Naive thymus-derived CD8-positive, alpha-beta T cell (primary cell): ENCODE results near the gene DLG2. TPM values are rescaled to one million over a fixed set of nuclear protein-coding genes. Genes with fewer than 3 reads are reported as not detected.

Source experiments
- ATAC-seq, 2 donors: fragments of 150-1000 bp; cut with Tn5 transposase in 1 of 2; sonication (Bioruptor Pico), chemical (Tn5 transposase) in 1 of 2; 1 replicate in 1 of 2; 2 replicates in 1 of 2; pipeline ENCODE4 v1.10.0; 2021; ENCODE audit warnings: mild to moderate bottlenecking in 2 of 2, moderate library complexity in 2 of 2
- POLR2A ChIA-PET: fragments of 350-600 bp; sonication (Branson Sonifier 250); formaldehyde crosslinking; loops from one replicate; lab custom pipeline; 2021; ENCODE audit warnings: antibody characterized with exemption; lab: Charles Lee
- DNase-seq, 10 donors: peaks; one replicate each; pipeline versions ENCODE4 v3.0.0 to v3.0.0-alpha.2; 2020 to 2022
- H3K27ac Mint-ChIP-seq, 10 donors: one replicate each; pipeline ENCODE4 v1.8.0; 2020 to 2022; ENCODE audit warnings: mild to moderate bottlenecking in 10 of 10, mixed read lengths in 10 of 10, moderate library complexity in 4 of 10, inconsistent platforms in 1 of 10
- H3K27me3 Mint-ChIP-seq, 5 donors: one replicate each; pipeline ENCODE4 v1.8.0; 2021 to 2022; ENCODE audit warnings: mixed read lengths in 5 of 5
- H3K36me3 Mint-ChIP-seq, 3 donors: one replicate each; pipeline ENCODE4 v1.8.0; 2020 to 2022; ENCODE audit warnings: mixed read lengths in 3 of 3, mild to moderate bottlenecking in 2 of 3, inconsistent platforms in 1 of 3
- H3K4me1 Mint-ChIP-seq, 4 donors: one replicate each; pipeline ENCODE4 v1.8.0; 2021 to 2022; ENCODE audit warnings: mixed read lengths in 4 of 4
- H3K4me3 Mint-ChIP-seq, 10 donors: one replicate each; pipeline ENCODE4 v1.8.0; 2020 to 2022; ENCODE audit warnings: mild to moderate bottlenecking in 10 of 10, mixed read lengths in 10 of 10, moderate library complexity in 6 of 10, inconsistent platforms in 1 of 10
- H3K9me3 Mint-ChIP-seq, 9 donors: one replicate each; pipeline ENCODE4 v1.8.0; 2020 to 2022; ENCODE audit warnings: mixed read lengths in 9 of 9, mild to moderate bottlenecking in 3 of 9, inconsistent platforms in 1 of 9, moderate library complexity in 1 of 9
- polyA plus RNA-seq, 3 donors: library from polyadenylated mRNA; unstranded; fragments of 300-500 nt; fragmentation: Illumina TruSeq; gene quantifications; one replicate each; pipeline ENCODE4 v1.2.3, GENCODE V29; 2021
- total RNA-seq, 8 experiments: library from RNA in 2 of 8; stranded (reverse) in 2 of 8; gene quantifications; one replicate each; pipeline ENCODE4 v1.2.3 and lab custom pipeline; 2021 to 2026

Gene DLG2
- total and polyA plus RNA-seq, 5 experiments from 2014 or later, result 0.86 to 6.2 (median 2.5) TPM

GRCh38 chr11:83713708-83714107 is 1913.4 kb downstream of the DLG2 start:
- Mint-ChIP-seq H3K27ac (no peak overlapping the region), H3K9me3 (peaks cover 0 to 3% (median 0%) of the 10 kb centered on the region in 9 donors), H3K36me3 (no peaks in the 10 kb centered on the region), H3K4me3 (no peak overlapping the region), H3K27me3 (peaks cover 0 to 15% (median 4%) of the 10 kb centered on the region in 5 donors), H3K4me1 (no peaks in the 10 kb centered on the region)
- DNase-seq (no peak), ATAC-seq (no peak)
- POLR2A ChIA-PET, result no interaction called here

- Mint-ChIP-seq H3K9me3 (peaks cover 0 to 3% (median 0%) of the 10 kb centered on the region in 9 donors), H3K4me3 (no peak overlapping the region), H3K27me3 (peaks cover 0 to 11% (median 2%) of the 10 kb centered on the region in 5 donors), H3K4me1 (no peaks in the 10 kb centered on the region), H3K27ac (no peak overlapping the region), H3K36me3 (no peaks in the 10 kb centered on the region)
- POLR2A ChIA-PET, result no interaction called here
- ATAC-seq (no peak), DNase-seq (no peak)
These were observed 1916.0 kb downstream of the DLG2 start for GRCh38 chr11:83711106-83711527.

- H3K4me3 Mint-ChIP-seq, result no peak overlapping the region
- peaks cover 0 to 11% (median 2%) of the 10 kb centered on the region in 5 donors for H3K27me3 Mint-ChIP-seq
- H3K36me3 Mint-ChIP-seq, result no peaks in the 10 kb centered on the region
- H3K4me1 Mint-ChIP-seq, result no peaks in the 10 kb centered on the region
- DNase-seq (no peak), ATAC-seq (no peak)
- POLR2A ChIA-PET, result no interaction called here
- no peak overlapping the region for H3K27ac Mint-ChIP-seq
- H3K9me3 Mint-ChIP-seq, result peaks cover 0 to 3% (median 0%) of the 10 kb centered on the region in 9 donors
These were observed 1917.7 kb downstream of the DLG2 start for GRCh38 chr11:83709434-83709833.

GRCh38 chr11:83706566-83706965 is 1920.6 kb downstream of the DLG2 start:
- H3K27ac Mint-ChIP-seq, result no peak overlapping the region
- no peak for DNase-seq
- no peak overlapping the region for H3K4me3 Mint-ChIP-seq
- H3K36me3 Mint-ChIP-seq, result no peaks in the 10 kb centered on the region
- H3K27me3 Mint-ChIP-seq, result peaks cover 0 to 7% (median 0%) of the 10 kb centered on the region in 5 donors
- H3K9me3 Mint-ChIP-seq, result no peaks in the 10 kb centered on the region
- POLR2A ChIA-PET, result no interaction called here
- ATAC-seq, result no peak
- no peaks in the 10 kb centered on the region for H3K4me1 Mint-ChIP-seq

- Mint-ChIP-seq H3K4me1 (no peaks in the 10 kb centered on the region), H3K4me3 (no peak overlapping the region), H3K9me3 (no peaks in the 10 kb centered on the region), H3K36me3 (no peaks in the 10 kb centered on the region), H3K27me3 (peaks cover 0 to 4% (median 0%) of the 10 kb centered on the region in 5 donors), H3K27ac (no peak overlapping the region)
- POLR2A ChIA-PET, result no interaction called here
- no peak for DNase-seq
- no peak for ATAC-seq
These were observed 1924.3 kb downstream of the DLG2 start for GRCh38 chr11:83702796-83703195.

- DNase-seq, result no peak
- POLR2A ChIA-PET, result no interaction called here
- H3K4me1 Mint-ChIP-seq, result no peaks in the 10 kb centered on the region
- ATAC-seq, result no peak
- H3K9me3 Mint-ChIP-seq, result peaks cover 0 to 10% (median 0%) of the 10 kb centered on the region in 9 donors
- no peak overlapping the region for H3K27ac Mint-ChIP-seq
- no peak overlapping the region for H3K4me3 Mint-ChIP-seq
- H3K27me3 Mint-ChIP-seq, result peaks cover 0 to 24% (median 7%) of the 10 kb centered on the region in 5 donors
- H3K36me3 Mint-ChIP-seq, result no peaks in the 10 kb centered on the region
These were observed 1929.6 kb downstream of the DLG2 start for GRCh38 chr11:83697518-83697917.

GRCh38 chr11:83695046-83695445 is 1932.1 kb downstream of the DLG2 start:
- no peak for ATAC-seq
- peaks cover 0 to 41% (median 10%) of the 10 kb centered on the region in 5 donors for H3K27me3 Mint-ChIP-seq
- peaks cover 0 to 10% (median 0%) of the 10 kb centered on the region in 9 donors for H3K9me3 Mint-ChIP-seq
- POLR2A ChIA-PET, result no interaction called here
- H3K27ac Mint-ChIP-seq, result no peak overlapping the region
- H3K36me3 Mint-ChIP-seq, result no peaks in the 10 kb centered on the region
- no peak overlapping the region for H3K4me3 Mint-ChIP-seq
- DNase-seq, result no peak
- H3K4me1 Mint-ChIP-seq, result no peaks in the 10 kb centered on the region

- no peak overlapping the region for H3K27ac Mint-ChIP-seq
- ATAC-seq (no peak), DNase-seq (no peak)
- H3K4me3 Mint-ChIP-seq, result no peak overlapping the region
- no peaks in the 10 kb centered on the region for H3K4me1 Mint-ChIP-seq
- POLR2A ChIA-PET, result no interaction called here
- peaks cover 0 to 41% (median 10%) of the 10 kb centered on the region in 5 donors for H3K27me3 Mint-ChIP-seq
- H3K36me3 Mint-ChIP-seq, result no peaks in the 10 kb centered on the region
- peaks cover 0 to 10% (median 0%) of the 10 kb centered on the region in 9 donors for H3K9me3 Mint-ChIP-seq
These were observed 1932.8 kb downstream of the DLG2 start for GRCh38 chr11:83694191-83694910.

GRCh38 chr11:83693306-83693992 is 1933.7 kb downstream of the DLG2 start:
- Mint-ChIP-seq H3K4me3 (no peak overlapping the region), H3K36me3 (no peaks in the 10 kb centered on the region), H3K27me3 (peaks cover 0 to 41% (median 9%) of the 10 kb centered on the region in 5 donors), H3K9me3 (peaks cover 0 to 10% (median 0%) of the 10 kb centered on the region in 9 donors), H3K27ac (no peak overlapping the region), H3K4me1 (no peaks in the 10 kb centered on the region)
- POLR2A ChIA-PET, result no interaction called here
- no peak for DNase-seq
- ATAC-seq, result no peak

GRCh38 chr11:83692675-83693074 is 1934.5 kb downstream of the DLG2 start:
- Mint-ChIP-seq H3K27ac (no peak overlapping the region), H3K4me1 (no peaks in the 10 kb centered on the region), H3K27me3 (peaks cover 4 to 41% (median 11%) of the 10 kb centered on the region in 5 donors), H3K36me3 (no peaks in the 10 kb centered on the region), H3K9me3 (peaks cover 0 to 10% (median 0%) of the 10 kb centered on the region in 9 donors), H3K4me3 (no peak overlapping the region)
- POLR2A ChIA-PET, result no interaction called here
- DNase-seq (no peak), ATAC-seq (no peak)

- H3K27me3 Mint-ChIP-seq, result peaks cover 4 to 41% (median 12%) of the 10 kb centered on the region in 5 donors
- no peak overlapping the region for H3K4me3 Mint-ChIP-seq
- H3K27ac Mint-ChIP-seq, result no peak overlapping the region
- no peaks in the 10 kb centered on the region for H3K36me3 Mint-ChIP-seq
- ATAC-seq, result no peak
- no peaks in the 10 kb centered on the region for H3K4me1 Mint-ChIP-seq
- POLR2A ChIA-PET, result no interaction called here
- no peak for DNase-seq
- H3K9me3 Mint-ChIP-seq, result peaks cover 0 to 10% (median 0%) of the 10 kb centered on the region in 9 donors
These were observed 1935.6 kb downstream of the DLG2 start for GRCh38 chr11:83691451-83691950.

GRCh38 chr11:83689144-83689780 is 1937.9 kb downstream of the DLG2 start:
- DNase-seq, result no peak
- no peak for ATAC-seq
- Mint-ChIP-seq H3K27ac (no peak overlapping the region), H3K36me3 (no peaks in the 10 kb centered on the region), H3K4me3 (no peak overlapping the region), H3K27me3 (peaks cover 4 to 39% (median 7%) of the 10 kb centered on the region in 5 donors), H3K4me1 (no peaks in the 10 kb centered on the region), H3K9me3 (no peaks in the 10 kb centered on the region)
- POLR2A ChIA-PET, result no interaction called here

- Mint-ChIP-seq H3K4me1 (no peaks in the 10 kb centered on the region), H3K9me3 (no peaks in the 10 kb centered on the region), H3K27ac (no peak overlapping the region), H3K4me3 (no peak overlapping the region), H3K36me3 (no peaks in the 10 kb centered on the region), H3K27me3 (peaks cover 4 to 36% (median 7%) of the 10 kb centered on the region in 5 donors)
- DNase-seq (no peak), ATAC-seq (no peak)
- POLR2A ChIA-PET, result no interaction called here
These were observed 1939.4 kb downstream of the DLG2 start for GRCh38 chr11:83687787-83688186.
